ENCODE measurements around the gene CMYA5. TPM values are rescaled to one million over a fixed set of nuclear protein-coding genes. Genes with fewer than 3 reads are reported as not detected.

The CMYA5 gene
- total RNA-seq, 1 experiment from 2014 or later = 0.81 TPM

DNA sequence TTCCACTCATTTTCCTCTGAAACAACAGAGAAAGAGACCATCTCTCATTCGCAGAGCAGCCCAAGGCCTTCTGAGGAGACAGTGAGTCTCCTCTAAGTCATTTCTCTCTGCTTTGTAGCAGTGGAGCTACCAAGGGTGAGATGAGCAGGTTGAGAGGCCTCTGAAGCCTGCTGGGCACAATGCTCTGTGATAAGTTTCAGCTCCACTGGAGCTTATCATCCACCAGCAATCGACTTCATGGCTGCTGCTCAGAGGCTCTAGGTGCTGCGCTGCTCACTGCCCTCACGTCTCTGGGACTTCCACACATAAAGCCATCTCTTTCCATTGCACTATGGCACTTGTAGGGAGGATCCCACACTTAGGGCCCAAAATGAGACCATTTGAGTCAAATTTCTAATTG is 96.3 kb downstream of the CMYA5 start:
- Histone ChIP-seq H3K4me1 (replicated peaks; ENCODE audit: insufficient read depth) (peaks cover 4% of the 10 kb centered on the region; the same call in 1 of the 2 replicates), H3K79me2 (ENCODE audit: low read depth) (no peaks in the 10 kb centered on the region), H3F3A (ENCODE audit: insufficient read depth, low read depth) (no peaks in the 10 kb centered on the region), H3K27ac (no peak overlapping the region), H3K4me2 (no peak overlapping the region), H3K9me2 (ENCODE audit: insufficient read depth) (no peaks in the 10 kb centered on the region), H3K27me3 (ENCODE audit: insufficient read depth, low read depth) (no peaks in the 10 kb centered on the region), H3K36me3 (ENCODE audit: low read depth) (no peaks in the 10 kb centered on the region), H3K4me3 (no peak overlapping the region), H4K20me1 (ENCODE audit: insufficient read depth) (no peaks in the 10 kb centered on the region), H3K9me3 (ENCODE audit: insufficient read depth, low read depth) (no peaks in the 10 kb centered on the region), H2AFZ (no peak overlapping the region)
- TF ChIP-seq EZH2 (IDR thresholded peaks at IDR 0.05; ENCODE audit: low read depth) = no peak
- TF ChIP-seq, protein P1, sequence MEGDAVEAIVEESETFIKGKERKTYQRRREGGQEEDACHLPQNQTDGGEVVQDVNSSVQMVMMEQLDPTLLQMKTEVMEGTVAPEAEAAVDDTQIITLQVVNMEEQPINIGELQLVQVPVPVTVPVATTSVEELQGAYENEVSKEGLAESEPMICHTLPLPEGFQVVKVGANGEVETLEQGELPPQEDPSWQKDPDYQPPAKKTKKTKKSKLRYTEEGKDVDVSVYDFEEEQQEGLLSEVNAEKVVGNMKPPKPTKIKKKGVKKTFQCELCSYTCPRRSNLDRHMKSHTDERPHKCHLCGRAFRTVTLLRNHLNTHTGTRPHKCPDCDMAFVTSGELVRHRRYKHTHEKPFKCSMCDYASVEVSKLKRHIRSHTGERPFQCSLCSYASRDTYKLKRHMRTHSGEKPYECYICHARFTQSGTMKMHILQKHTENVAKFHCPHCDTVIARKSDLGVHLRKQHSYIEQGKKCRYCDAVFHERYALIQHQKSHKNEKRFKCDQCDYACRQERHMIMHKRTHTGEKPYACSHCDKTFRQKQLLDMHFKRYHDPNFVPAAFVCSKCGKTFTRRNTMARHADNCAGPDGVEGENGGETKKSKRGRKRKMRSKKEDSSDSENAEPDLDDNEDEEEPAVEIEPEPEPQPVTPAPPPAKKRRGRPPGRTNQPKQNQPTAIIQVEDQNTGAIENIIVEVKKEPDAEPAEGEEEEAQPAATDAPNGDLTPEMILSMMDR (conservative IDR thresholded peaks at IDR 0.05) = no peak
- ChIA-PET POLR2A (ENCODE audit: unreplicated experiment) (no interaction called here), CTCF (no interaction called here)
- no peak for DNase-seq
- intact Hi-C loops (cut with micrococcal nuclease; ENCODE audit: unreplicated experiment) = no loop called here
- BruUV-seq (replicated peaks) = no TSS peak

DNA sequence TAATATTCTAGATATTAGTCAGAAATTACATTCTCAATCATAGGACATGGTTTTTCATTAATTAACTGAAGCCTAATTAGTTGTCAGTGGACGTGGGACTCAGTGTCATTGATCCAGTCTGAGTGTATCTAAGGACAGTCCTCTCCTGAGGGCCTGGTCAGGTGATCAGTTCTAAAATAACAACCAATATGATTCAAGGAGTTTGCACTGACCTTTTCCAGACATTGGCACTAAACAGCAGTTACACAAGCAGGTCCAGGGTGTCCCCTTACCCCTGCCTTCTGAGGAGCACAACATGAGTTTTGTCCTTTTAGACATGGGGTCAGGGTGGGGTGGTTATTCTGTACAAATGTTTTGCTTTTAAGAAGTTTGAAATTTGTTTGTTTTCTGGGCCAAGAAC is 97.8 kb downstream of the CMYA5 start:
- DNase-seq = no peak
- intact Hi-C loops (cut with micrococcal nuclease; ENCODE audit: unreplicated experiment) = no loop called here
- Histone ChIP-seq H4K20me1 (ENCODE audit: insufficient read depth) (no peaks in the 10 kb centered on the region), H3K36me3 (ENCODE audit: low read depth) (no peaks in the 10 kb centered on the region), H3K27me3 (ENCODE audit: insufficient read depth, low read depth) (no peaks in the 10 kb centered on the region), H3K79me2 (ENCODE audit: low read depth) (no peaks in the 10 kb centered on the region), H3K4me1 (replicated peaks; ENCODE audit: insufficient read depth) (peaks cover 4% of the 10 kb centered on the region; the same call in 1 of the 2 replicates), H3K4me2 (no peak overlapping the region), H3K27ac (no peak overlapping the region), H2AFZ (no peak overlapping the region), H3K9me3 (ENCODE audit: insufficient read depth, low read depth) (no peaks in the 10 kb centered on the region), H3F3A (ENCODE audit: insufficient read depth, low read depth) (no peaks in the 10 kb centered on the region), H3K9me2 (ENCODE audit: insufficient read depth) (no peaks in the 10 kb centered on the region), H3K4me3 (no peak overlapping the region)
- BruUV-seq (replicated peaks) = no TSS peak
- ChIA-PET POLR2A (ENCODE audit: unreplicated experiment) (no interaction called here), CTCF (no interaction called here)
- TF ChIP-seq, protein P1 (conservative IDR thresholded peaks at IDR 0.05) = no peak
- TF ChIP-seq EZH2 (IDR thresholded peaks at IDR 0.05; ENCODE audit: low read depth) = no peak

DNA sequence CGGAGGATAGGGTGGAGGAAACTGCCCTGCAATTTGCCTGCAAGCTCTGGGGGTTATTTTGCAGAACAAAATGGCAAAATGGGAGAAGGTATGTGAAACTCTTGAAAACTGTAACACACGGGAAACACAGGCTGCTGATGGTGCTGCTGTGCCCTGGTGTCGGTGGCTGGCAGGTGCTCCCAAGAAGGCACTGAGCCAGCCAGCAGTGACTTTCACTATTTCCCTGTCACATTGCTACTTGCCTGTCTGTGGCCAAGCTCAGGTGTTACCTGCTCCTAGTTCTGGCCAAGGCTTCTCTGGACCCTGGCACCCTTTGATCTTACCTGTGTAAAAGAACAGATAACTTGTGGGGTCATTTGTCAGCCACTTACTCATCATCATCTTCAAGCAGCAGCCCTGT is 102.2 kb downstream of the CMYA5 start:
- Histone ChIP-seq H3K4me1 (replicated peaks; ENCODE audit: insufficient read depth) (no peaks in the 10 kb centered on the region), H4K20me1 (ENCODE audit: insufficient read depth) (no peaks in the 10 kb centered on the region), H3K27ac (no peak overlapping the region), H3K36me3 (ENCODE audit: low read depth) (no peaks in the 10 kb centered on the region), H3K27me3 (ENCODE audit: insufficient read depth, low read depth) (no peaks in the 10 kb centered on the region), H3K79me2 (ENCODE audit: low read depth) (no peaks in the 10 kb centered on the region), H3K4me3 (no peak overlapping the region), H3K9me3 (ENCODE audit: insufficient read depth, low read depth) (no peaks in the 10 kb centered on the region), H2AFZ (no peak overlapping the region), H3K4me2 (no peak overlapping the region), H3F3A (ENCODE audit: insufficient read depth, low read depth) (no peaks in the 10 kb centered on the region), H3K9me2 (ENCODE audit: insufficient read depth) (no peaks in the 10 kb centered on the region)
- intact Hi-C loops (cut with micrococcal nuclease; ENCODE audit: unreplicated experiment) = no loop called here
- ChIA-PET POLR2A (ENCODE audit: unreplicated experiment) (no interaction called here), CTCF (no interaction called here)
- BruUV-seq (replicated peaks) = no TSS peak
- TF ChIP-seq, protein P1 (conservative IDR thresholded peaks at IDR 0.05) = no peak
- DNase-seq = no peak
